A204.1 (cell line): ENCODE results near the gene URB1.
"Not testable (repeated sequence)": the region's sequence is repeated elsewhere in the genome, so short reads cannot be mapped to it uniquely, and the experiment has no call there.

Experiments used
- FAIRE-seq: peaks from 2 replicates; lab custom pipeline; 2012; peaks lifted over from hg19 to GRCh38; lab: Jason Lieb, UNC

URB1 gene

GRCh38 chr21:32392880-32393676 lies at the start of gene URB1:
URB1 (minus strand) TSS chr21:32393012; CDS start chr21:32392910, 102 bp downstream.
- FAIRE-seq = no peak

GRCh38 chr21:32437729-32438128 lies 44.9 kb upstream of the URB1 start:
- no peak for FAIRE-seq

GRCh38 chr21:32432982-32433660 lies 40.3 kb upstream of the URB1 start:
- not testable (repeated sequence) for FAIRE-seq

- no peak for FAIRE-seq
Observed at GRCh38 chr21:32427958-32428623, 35.3 kb upstream of the URB1 start.

- FAIRE-seq = no peak
Observed at GRCh38 chr21:32426592-32427051, 33.8 kb upstream of the URB1 start.

GRCh38 chr21:32426066-32426465 lies 33.3 kb upstream of the URB1 start:
- no peak for FAIRE-seq

- FAIRE-seq = no peak
Observed at GRCh38 chr21:32425628-32426027, 32.8 kb upstream of the URB1 start.

- no peak for FAIRE-seq
Observed at GRCh38 chr21:32424674-32425073, 31.9 kb upstream of the URB1 start.

- FAIRE-seq = no peak
Observed at GRCh38 chr21:32424191-32424535, 31.4 kb upstream of the URB1 start.

GRCh38 chr21:32423320-32424190 lies 30.7 kb upstream of the URB1 start:
- no peak for FAIRE-seq

GRCh38 chr21:32422064-32422463 lies 29.3 kb upstream of the URB1 start:
- FAIRE-seq = no peak

GRCh38 chr21:32418146-32418545 lies 25.3 kb upstream of the URB1 start:
- no peak for FAIRE-seq

GRCh38 chr21:32415451-32416398 lies 22.9 kb upstream of the URB1 start:
- FAIRE-seq = no peak

GRCh38 chr21:32414579-32415358 lies 22.0 kb upstream of the URB1 start:
- FAIRE-seq = no peak

GRCh38 chr21:32413697-32414578 lies 21.1 kb upstream of the URB1 start:
- FAIRE-seq = no peak

GRCh38 chr21:32413015-32413504 lies 20.2 kb upstream of the URB1 start:
- FAIRE-seq = no peak

- no peak for FAIRE-seq
Observed at GRCh38 chr21:32412162-32413014, 19.6 kb upstream of the URB1 start, which contains the start of gene EVA1C. EVA1C (plus strand) TSS chr21:32412706; CDS start chr21:32412854, 148 bp downstream.
